Measurements from ENCODE around the gene DNAJC5. TPM values are rescaled to one million over a fixed set of nuclear protein-coding genes. Genes with fewer than 3 reads are reported as not detected.

Gene DNAJC5
- total and polyA plus RNA-seq, 2 donors (not counting 3 experiments of a cell fraction or from before 2014, with no cell fraction given), result 44.7 to 60.3 TPM

DNA sequence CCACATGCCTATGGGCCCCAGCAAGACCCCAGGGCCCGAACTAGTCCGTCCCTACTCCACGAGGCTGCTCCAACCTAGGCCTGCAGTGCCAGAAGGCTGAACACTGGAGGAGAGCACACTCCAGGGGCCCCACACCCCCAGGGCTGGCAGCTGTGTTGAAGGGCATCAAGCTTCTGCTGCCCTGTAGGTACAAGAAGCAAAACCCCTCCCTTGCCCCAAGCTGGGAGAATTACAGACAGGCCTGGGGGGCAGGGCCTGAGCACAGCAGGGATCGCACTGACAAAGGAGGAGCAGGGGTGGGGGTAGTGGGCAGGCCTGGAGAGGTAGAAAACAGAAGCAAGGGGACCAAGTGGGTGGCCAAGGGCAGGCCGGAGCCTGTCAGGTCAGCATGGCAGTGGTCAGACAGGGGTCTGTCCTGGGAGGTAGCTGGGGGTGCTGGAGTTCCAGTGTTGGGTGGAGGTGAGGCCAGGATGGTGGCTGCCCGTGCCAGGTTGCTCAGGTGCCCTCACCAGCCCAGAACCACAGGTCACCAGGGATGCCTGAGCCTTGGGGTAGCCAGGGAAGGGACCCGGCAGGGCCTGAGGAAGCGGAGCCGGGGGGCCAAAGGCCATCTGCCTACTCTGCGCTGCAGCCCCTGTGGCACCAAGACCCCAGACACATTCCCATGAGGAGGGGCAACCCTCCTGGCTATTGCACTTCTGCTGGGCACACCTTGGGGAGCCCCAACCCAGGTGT is 64.2 kb downstream of the DNAJC5 start:
- Histone ChIP-seq H3K9ac (replicated peaks; ENCODE audit: extremely low read depth, insufficient read depth, low read length) (no peak overlapping the region), H3K27ac (ENCODE audit: insufficient read depth, low read depth, low read length) (no peak overlapping the region), H3K9me1 (replicated peaks; ENCODE audit: control insufficient read depth, extremely low read depth, insufficient read depth, low read length) (no peaks in the 10 kb centered on the region), H3K4me3 (replicated peaks in 1 of 3; ENCODE audit: insufficient read depth in 1 of 3, low read depth in 1 of 3, low read length in 3 of 3) (no peak overlapping the region), H3K4me1 (ENCODE audit: control insufficient read depth, extremely low read depth, insufficient read depth, low read length) (peaks cover 10% of the 10 kb centered on the region), H3K79me2 (ENCODE audit: control insufficient read depth, insufficient read depth, low read length) (peaks cover 18% of the 10 kb centered on the region), H2AFZ (ENCODE audit: low read depth, low read length) (no peak overlapping the region), H4K20me1 (replicated peaks; ENCODE audit: control insufficient read depth, extremely low read depth, insufficient read depth, low read length) (no peaks in the 10 kb centered on the region), H3K9me3 (replicated peaks; ENCODE audit: control insufficient read depth, insufficient read depth, low read length) (no peaks in the 10 kb centered on the region), H3K4me2 (ENCODE audit: insufficient read depth, low read length) (no peak overlapping the region), H3K36me3 (ENCODE audit: control insufficient read depth in 2 of 2, extremely low read depth in 1 of 2, insufficient read depth in 2 of 2, low read length in 2 of 2) (peaks cover 7 to 36% of the 10 kb centered on the region in 2 experiments), H3K27me3 (ENCODE audit: control insufficient read depth in 2 of 2, insufficient read depth in 2 of 2, low read length in 2 of 2) (no peaks in the 10 kb centered on the region)
- DNase-seq (ENCODE audit: low read depth, low spot score) (no peak), FAIRE-seq (no peak)
- TF ChIP-seq MYC (IDR thresholded peaks at IDR 0.05; ENCODE audit: low read depth, low read length), result no peak
- no peak for TF ChIP-seq POLR2A (IDR thresholded peaks at IDR 0.05; ENCODE audit: low read depth, low read length)
- TF ChIP-seq FOS (IDR thresholded peaks at IDR 0.05; ENCODE audit: borderline replicate concordance, insufficient read depth, low read length), result no peak
- no peak for TF ChIP-seq EZH2 (IDR thresholded peaks at IDR 0.05; ENCODE audit: borderline replicate concordance, low read depth, low read length, severe bottlenecking)
- TF ChIP-seq POLR2AphosphoS5 (IDR thresholded peaks at IDR 0.05; ENCODE audit: insufficient read depth, low read depth, low read length), result no peak
- TF ChIP-seq, protein P1, sequence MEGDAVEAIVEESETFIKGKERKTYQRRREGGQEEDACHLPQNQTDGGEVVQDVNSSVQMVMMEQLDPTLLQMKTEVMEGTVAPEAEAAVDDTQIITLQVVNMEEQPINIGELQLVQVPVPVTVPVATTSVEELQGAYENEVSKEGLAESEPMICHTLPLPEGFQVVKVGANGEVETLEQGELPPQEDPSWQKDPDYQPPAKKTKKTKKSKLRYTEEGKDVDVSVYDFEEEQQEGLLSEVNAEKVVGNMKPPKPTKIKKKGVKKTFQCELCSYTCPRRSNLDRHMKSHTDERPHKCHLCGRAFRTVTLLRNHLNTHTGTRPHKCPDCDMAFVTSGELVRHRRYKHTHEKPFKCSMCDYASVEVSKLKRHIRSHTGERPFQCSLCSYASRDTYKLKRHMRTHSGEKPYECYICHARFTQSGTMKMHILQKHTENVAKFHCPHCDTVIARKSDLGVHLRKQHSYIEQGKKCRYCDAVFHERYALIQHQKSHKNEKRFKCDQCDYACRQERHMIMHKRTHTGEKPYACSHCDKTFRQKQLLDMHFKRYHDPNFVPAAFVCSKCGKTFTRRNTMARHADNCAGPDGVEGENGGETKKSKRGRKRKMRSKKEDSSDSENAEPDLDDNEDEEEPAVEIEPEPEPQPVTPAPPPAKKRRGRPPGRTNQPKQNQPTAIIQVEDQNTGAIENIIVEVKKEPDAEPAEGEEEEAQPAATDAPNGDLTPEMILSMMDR (IDR thresholded peaks at IDR 0.05; ENCODE audit: extremely low read depth in 1 of 2, insufficient read depth in 1 of 2, low read depth in 1 of 2, low read length in 2 of 2), result no peak
- no peak for TF ChIP-seq GATA2 (IDR thresholded peaks at IDR 0.05; ENCODE audit: insufficient read depth, insufficient read length, low read depth, low read length)
- no peak for TF ChIP-seq JUN (IDR thresholded peaks at IDR 0.05; ENCODE audit: borderline replicate concordance, insufficient read depth, insufficient read length, low read depth)
- TF ChIP-seq, protein P2, sequence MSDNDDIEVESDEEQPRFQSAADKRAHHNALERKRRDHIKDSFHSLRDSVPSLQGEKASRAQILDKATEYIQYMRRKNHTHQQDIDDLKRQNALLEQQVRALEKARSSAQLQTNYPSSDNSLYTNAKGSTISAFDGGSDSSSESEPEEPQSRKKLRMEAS (IDR thresholded peaks at IDR 0.05; ENCODE audit: insufficient read depth, insufficient read length), result no peak
- dilution Hi-C loops (cut with MboI; ENCODE audit: extremely low pct_ligation_motif_present, low sequenced_read_pairs) (no loop called here), intact Hi-C loops (cut with micrococcal nuclease) (loop anchor here (5.0 kb wide), 1 partner anchor 252 kb away; the partner anchor contains the start of genes ARFRP1 and ZGPAT)
- ChIA-PET CTCF (interaction anchor here (1.3 kb wide), 1 partner anchor 15 kb away, joined by 4 read pairs; no protein-coding TSS in a partner anchor), POLR2A (interaction anchor here (0.5 kb wide), 1 partner anchor 123 kb away, joined by 3 read pairs; no protein-coding TSS in a partner anchor)
- no TSS peak for BruUV-seq (replicated peaks)
